IPS-15b (cell line): ENCODE measurements around the gene SCAMP2.

Source experiments
- H3K27me3 ChIP-seq: one replicate; pipeline ENCODE4 v1.6.1; 2013; ENCODE audit warnings: low read length; ENCODE audit not compliant: control insufficient read depth, insufficient read depth
- H3K36me3 ChIP-seq: one replicate; pipeline ENCODE4 v1.6.1; 2013; ENCODE audit warnings: low read length; ENCODE audit not compliant: control insufficient read depth, insufficient read depth
- H3K4me1 ChIP-seq: one replicate; pipeline ENCODE4 v1.6.1; 2013; ENCODE audit warnings: mild to moderate bottlenecking, low read length; ENCODE audit not compliant: control insufficient read depth, insufficient read depth
- H3K4me3 ChIP-seq: one replicate; pipeline ENCODE4 v1.5.1; 2013; ENCODE audit warnings: low read depth, low read length
- H3K9ac ChIP-seq: one replicate; pipeline ENCODE4 v1.6.1; 2013; ENCODE audit warnings: low read depth, mild to moderate bottlenecking, low read length
- H3K9me3 ChIP-seq: one replicate; pipeline ENCODE4 v1.6.1; 2013; ENCODE audit warnings: mild to moderate bottlenecking, low read length; ENCODE audit not compliant: control insufficient read depth, insufficient read depth

SCAMP2 gene

GRCh38 chr15:74869372-74869725 is 3.8 kb downstream of the SCAMP2 start:
- peaks cover 2% of the 10 kb centered on the region for H3K36me3 ChIP-seq
- no peaks in the 10 kb centered on the region for H3K9me3 ChIP-seq
- H3K27me3 ChIP-seq: no peaks in the 10 kb centered on the region
- H3K4me1 ChIP-seq: no peaks in the 10 kb centered on the region
- H3K4me3 ChIP-seq: no peak overlapping the region
- H3K9ac ChIP-seq: no peak overlapping the region

- Histone ChIP-seq H3K4me1 (no peaks in the 10 kb centered on the region), H3K4me3 (no peak overlapping the region), H3K27me3 (no peaks in the 10 kb centered on the region), H3K36me3 (peaks cover 2% of the 10 kb centered on the region), H3K9ac (no peak overlapping the region), H3K9me3 (no peaks in the 10 kb centered on the region)
Observed at GRCh38 chr15:74868059-74868458, 5.1 kb downstream of the SCAMP2 start.

GRCh38 chr15:74867466-74868038 is 5.6 kb downstream of the SCAMP2 start:
- no peaks in the 10 kb centered on the region for H3K9me3 ChIP-seq
- no peak overlapping the region for H3K9ac ChIP-seq
- H3K27me3 ChIP-seq: no peaks in the 10 kb centered on the region
- H3K36me3 ChIP-seq: peaks cover 2% of the 10 kb centered on the region
- no peaks in the 10 kb centered on the region for H3K4me1 ChIP-seq
- H3K4me3 ChIP-seq: no peak overlapping the region

GRCh38 chr15:74866090-74866489 is 7.1 kb downstream of the SCAMP2 start:
- Histone ChIP-seq H3K4me3 (no peak overlapping the region), H3K36me3 (peaks cover 2% of the 10 kb centered on the region), H3K27me3 (no peaks in the 10 kb centered on the region), H3K9me3 (no peaks in the 10 kb centered on the region), H3K4me1 (no peaks in the 10 kb centered on the region), H3K9ac (no peak overlapping the region)

GRCh38 chr15:74865316-74865715 is 7.8 kb downstream of the SCAMP2 start:
- Histone ChIP-seq H3K4me3 (no peak overlapping the region), H3K9me3 (no peaks in the 10 kb centered on the region), H3K27me3 (no peaks in the 10 kb centered on the region), H3K36me3 (peaks cover 2% of the 10 kb centered on the region), H3K4me1 (no peaks in the 10 kb centered on the region), H3K9ac (no peak overlapping the region)

DNA sequence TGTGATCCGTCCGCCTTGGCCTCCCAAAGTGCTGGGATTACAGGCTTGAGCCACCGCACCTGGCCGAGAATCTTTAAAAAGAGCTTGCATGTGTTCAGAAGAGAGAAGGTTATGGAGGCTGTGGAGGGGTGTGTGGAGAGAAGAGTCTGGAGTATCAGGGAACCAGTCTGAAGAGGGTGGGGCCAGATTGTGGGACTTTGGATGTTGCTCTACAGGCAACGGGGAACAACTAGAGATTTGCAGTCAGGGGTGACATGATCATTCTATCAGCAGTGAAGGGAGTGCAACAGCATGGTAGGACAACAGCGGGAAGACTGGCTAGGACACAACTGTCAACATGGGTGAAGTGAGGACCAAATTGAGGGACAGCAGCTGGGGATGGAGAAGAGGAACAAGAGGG is 8.9 kb downstream of the SCAMP2 start:
- H3K4me3 ChIP-seq: no peak overlapping the region
- no peaks in the 10 kb centered on the region for H3K9me3 ChIP-seq
- H3K27me3 ChIP-seq: no peaks in the 10 kb centered on the region
- no peak overlapping the region for H3K9ac ChIP-seq
- peaks cover 2% of the 10 kb centered on the region for H3K36me3 ChIP-seq
- H3K4me1 ChIP-seq: no peaks in the 10 kb centered on the region

DNA sequence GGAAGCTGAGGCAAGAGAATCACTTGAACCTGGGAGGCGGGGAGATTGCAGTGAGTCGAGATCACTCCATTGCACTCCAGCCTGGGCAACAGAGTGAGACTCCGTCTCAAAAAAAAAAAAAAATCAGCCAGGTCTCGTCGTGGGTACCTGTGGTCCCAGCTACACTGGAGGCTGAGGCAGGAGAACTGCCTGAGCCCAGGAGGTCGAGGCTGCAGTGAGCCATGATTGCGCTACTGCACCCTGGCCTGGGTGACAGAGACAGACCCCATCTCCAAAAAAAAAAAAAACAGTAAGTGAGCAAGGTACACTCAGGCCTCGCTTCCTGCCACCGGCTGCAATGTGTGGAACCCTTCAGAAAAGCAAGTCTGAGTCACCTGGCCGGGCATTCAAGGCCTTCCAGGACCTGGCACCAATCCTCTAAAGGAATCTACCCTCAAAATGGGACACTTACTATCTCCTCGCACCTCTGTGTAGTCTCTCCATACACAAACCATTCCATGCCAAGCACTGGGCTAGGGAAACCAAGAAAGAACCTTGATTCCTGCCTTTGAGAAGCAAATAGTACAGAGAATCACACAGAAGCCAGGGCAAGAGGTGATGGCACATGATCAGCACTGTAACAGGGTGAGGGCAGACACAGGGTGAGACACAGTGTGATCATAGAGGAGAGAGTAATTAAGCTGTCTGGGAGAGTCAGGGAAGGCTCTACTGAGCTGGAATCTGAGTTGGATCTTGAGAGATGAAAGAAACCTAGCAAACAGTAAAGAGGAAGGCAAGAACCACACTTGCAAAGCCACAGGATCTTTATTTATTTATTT is 9.7 kb downstream of the SCAMP2 start:
- Histone ChIP-seq H3K27me3 (no peaks in the 10 kb centered on the region), H3K4me1 (no peaks in the 10 kb centered on the region), H3K4me3 (no peak overlapping the region), H3K9ac (no peak overlapping the region), H3K9me3 (no peaks in the 10 kb centered on the region), H3K36me3 (peaks cover 2% of the 10 kb centered on the region)

DNA sequence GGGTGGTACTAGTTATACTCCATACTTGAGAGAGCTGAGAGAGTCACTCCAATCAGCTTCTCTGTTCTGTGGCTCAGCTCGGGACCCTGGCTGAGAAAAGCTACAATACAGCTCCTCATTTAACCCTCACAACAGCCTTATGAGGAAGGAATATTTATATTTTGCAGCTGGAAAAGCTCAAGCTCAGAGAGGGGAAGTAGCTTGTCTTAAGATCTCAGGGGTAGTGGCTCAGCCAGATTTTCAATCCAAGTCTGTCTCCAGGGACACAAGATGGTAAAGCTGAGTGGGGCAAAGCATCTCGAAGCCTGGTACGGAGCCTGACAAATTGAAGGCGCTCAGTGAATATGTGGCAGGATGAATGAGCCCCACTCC is 14.8 kb downstream of the SCAMP2 start:
- no peak overlapping the region for H3K9ac ChIP-seq
- no peak overlapping the region for H3K4me3 ChIP-seq
- H3K9me3 ChIP-seq: no peaks in the 10 kb centered on the region
- no peaks in the 10 kb centered on the region for H3K4me1 ChIP-seq
- H3K27me3 ChIP-seq: no peaks in the 10 kb centered on the region
- H3K36me3 ChIP-seq: peaks cover 2% of the 10 kb centered on the region

DNA sequence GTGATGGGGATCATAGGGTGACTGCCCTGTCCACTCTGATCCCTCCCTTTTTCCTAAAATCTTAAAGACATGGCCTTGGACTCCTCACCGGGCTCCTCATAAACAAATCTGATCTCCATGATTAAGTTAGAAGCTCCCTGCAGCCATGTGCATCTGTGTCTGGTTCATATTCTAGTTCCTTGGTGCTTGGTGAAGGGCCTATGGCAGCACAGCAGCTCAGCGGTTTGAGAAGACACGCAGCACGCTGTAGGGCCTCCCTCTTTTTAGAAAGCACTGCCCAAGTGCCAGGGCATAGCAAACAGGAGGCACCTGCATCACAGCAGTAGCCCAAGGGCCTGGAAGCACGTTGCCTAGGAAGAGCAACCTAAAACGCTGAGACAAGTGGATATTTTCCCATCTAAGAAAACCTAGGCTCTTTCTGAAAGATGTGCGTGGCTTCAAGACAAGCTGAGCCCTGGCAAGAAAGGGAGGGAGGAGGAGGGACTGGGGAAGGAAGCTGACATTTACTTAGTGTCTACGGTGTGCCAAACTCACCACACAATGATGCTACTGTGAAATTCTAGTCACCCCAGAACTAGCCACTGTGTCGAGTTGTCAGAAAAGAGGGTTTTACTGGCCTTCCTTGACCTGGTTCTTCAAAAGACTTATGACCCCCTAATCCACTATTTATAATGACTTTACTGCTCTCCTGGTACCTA is 15.3 kb downstream of the SCAMP2 start:
- Histone ChIP-seq H3K9me3 (no peaks in the 10 kb centered on the region), H3K9ac (no peak overlapping the region), H3K36me3 (peaks cover 8% of the 10 kb centered on the region), H3K4me3 (no peak overlapping the region), H3K27me3 (no peaks in the 10 kb centered on the region), H3K4me1 (no peaks in the 10 kb centered on the region)

DNA sequence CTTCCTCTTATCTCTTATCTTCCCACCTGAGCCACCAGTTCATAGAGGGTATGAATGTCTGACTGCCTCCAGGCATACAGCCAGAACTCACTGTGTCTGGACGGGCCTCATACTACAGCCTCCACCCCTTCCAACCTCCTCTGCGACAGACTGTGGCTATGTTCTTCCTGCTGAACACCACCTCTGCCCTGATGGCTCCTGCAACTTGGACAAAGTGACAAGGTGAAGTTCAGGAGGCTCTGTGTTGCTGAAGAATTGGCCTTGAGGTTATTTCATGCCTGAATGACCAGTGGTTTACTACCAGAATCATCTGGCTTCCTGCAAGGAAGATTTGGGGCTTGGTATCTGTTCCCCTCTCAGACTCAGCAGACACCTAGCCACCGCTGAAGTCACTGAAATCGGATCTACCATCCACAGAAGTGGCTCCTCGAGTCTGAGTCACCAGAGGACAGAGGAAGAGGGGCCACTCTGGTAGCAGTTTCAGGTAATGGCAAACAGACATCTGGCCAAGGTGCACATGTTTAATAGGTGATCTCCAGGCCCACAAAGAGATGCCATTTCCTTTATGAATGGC is 16.0 kb downstream of the SCAMP2 start:
- no peak overlapping the region for H3K9ac ChIP-seq
- H3K36me3 ChIP-seq: peaks cover 10% of the 10 kb centered on the region
- H3K4me1 ChIP-seq: no peaks in the 10 kb centered on the region
- no peaks in the 10 kb centered on the region for H3K27me3 ChIP-seq
- no peak overlapping the region for H3K4me3 ChIP-seq
- H3K9me3 ChIP-seq: no peaks in the 10 kb centered on the region

GRCh38 chr15:74856537-74856936 is 16.6 kb downstream of the SCAMP2 start:
- H3K4me1 ChIP-seq: no peaks in the 10 kb centered on the region
- H3K9me3 ChIP-seq: no peaks in the 10 kb centered on the region
- H3K27me3 ChIP-seq: no peaks in the 10 kb centered on the region
- H3K36me3 ChIP-seq: peaks cover 16% of the 10 kb centered on the region
- no peak overlapping the region for H3K9ac ChIP-seq
- no peak overlapping the region for H3K4me3 ChIP-seq

GRCh38 chr15:74855857-74856256 is 17.3 kb downstream of the SCAMP2 start:
- H3K9me3 ChIP-seq: no peaks in the 10 kb centered on the region
- H3K4me3 ChIP-seq: no peak overlapping the region
- H3K36me3 ChIP-seq: peaks cover 19% of the 10 kb centered on the region
- H3K27me3 ChIP-seq: no peaks in the 10 kb centered on the region
- no peaks in the 10 kb centered on the region for H3K4me1 ChIP-seq
- H3K9ac ChIP-seq: no peak overlapping the region
